Astrocyte (in vitro differentiated cells and primary cell): ENCODE measurements around the gene VENTX. TPM values are rescaled to one million over a fixed set of nuclear protein-coding genes. Genes with fewer than 3 reads are reported as not detected.

Experiments
- DNase-seq: peaks from one replicate; pipeline ENCODE4 v3.0.0-alpha.2; 2010; ENCODE audit warnings: low read depth
- FAIRE-seq: peaks from 2 replicates; lab custom pipeline; 2011; peaks lifted over from hg19 to GRCh38; lab: Jason Lieb, UNC
- H2AFZ ChIP-seq: 2 replicates; pipeline ENCODE4 v1.6.0; 2012; ENCODE audit warnings: low read depth, low read length, inconsistent platforms
- H3K27ac ChIP-seq: 2 replicates; pipeline ENCODE4 v1.5.1; 2011; ENCODE audit warnings: low read depth, low read length, inconsistent platforms
- H3K27me3 ChIP-seq: 2 replicates; pipeline ENCODE4 v1.6.0; 2011; ENCODE audit warnings: low read length, inconsistent platforms; ENCODE audit not compliant: insufficient read depth
- H3K36me3 ChIP-seq: 2 replicates; pipeline ENCODE4 v1.5.1; 2011; ENCODE audit warnings: low read length, inconsistent platforms; ENCODE audit not compliant: insufficient read depth
- H3K4me1 ChIP-seq: 2 replicates; pipeline ENCODE4 v1.5.1; 2011; ENCODE audit warnings: low read length, inconsistent platforms; ENCODE audit not compliant: insufficient read depth
- H3K4me2 ChIP-seq: 2 replicates; pipeline ENCODE4 v1.6.0; 2012; ENCODE audit warnings: low read length, inconsistent platforms
- H3K4me3 ChIP-seq: 2 replicates; pipeline ENCODE4 v1.5.1; 2011; ENCODE audit warnings: low read depth, mild to moderate bottlenecking, low read length, inconsistent platforms; ENCODE audit not compliant: insufficient read depth
- H3K79me2 ChIP-seq: 2 replicates; pipeline ENCODE4 v1.6.0; 2012; ENCODE audit warnings: mild to moderate bottlenecking, low read length, inconsistent platforms; ENCODE audit not compliant: insufficient read depth
- H3K9ac ChIP-seq: 2 replicates; pipeline ENCODE4 v1.6.0; 2012; ENCODE audit warnings: mild to moderate bottlenecking, low read length, inconsistent platforms
- H3K9me3 ChIP-seq: 2 replicates; pipeline ENCODE4 v1.5.1; 2012; ENCODE audit warnings: low read depth, mild to moderate bottlenecking, low read length, inconsistent platforms; ENCODE audit not compliant: insufficient read depth
- H4K20me1 ChIP-seq: 2 replicates; pipeline ENCODE4 v1.6.0; 2012; ENCODE audit warnings: low read length, inconsistent platforms; ENCODE audit not compliant: insufficient read depth
- H3K27ac Mint-ChIP-seq: one replicate; pipeline ENCODE4 v1.8.0; 2021; ENCODE audit warnings: mild to moderate bottlenecking, mixed read lengths; ENCODE audit not compliant: unreplicated experiment
- H3K27me3 Mint-ChIP-seq: one replicate; pipeline ENCODE4 v1.8.0; 2021; ENCODE audit warnings: low read depth, mixed read lengths; ENCODE audit not compliant: unreplicated experiment
- H3K36me3 Mint-ChIP-seq: one replicate; pipeline ENCODE4 v1.8.0; 2021; ENCODE audit warnings: low read depth, mixed read lengths; ENCODE audit not compliant: unreplicated experiment
- H3K4me1 Mint-ChIP-seq: one replicate; pipeline ENCODE4 v1.8.0; 2021; ENCODE audit warnings: low read depth, mixed read lengths; ENCODE audit not compliant: unreplicated experiment
- H3K4me3 Mint-ChIP-seq: one replicate; pipeline ENCODE4 v1.8.0; 2021; ENCODE audit warnings: mild to moderate bottlenecking, moderate library complexity, mixed read lengths; ENCODE audit not compliant: unreplicated experiment
- H3K9me3 Mint-ChIP-seq: one replicate; pipeline ENCODE4 v1.8.0; 2021; ENCODE audit warnings: mild to moderate bottlenecking, mixed read lengths; ENCODE audit not compliant: unreplicated experiment
- CTCF ChIP-seq: IDR thresholded peaks from 2 replicates; pipeline ENCODE4 v1.5.1; 2011; ENCODE audit warnings: low read depth, mild to moderate bottlenecking, inconsistent platforms, low read length, moderate library complexity; ENCODE audit not compliant: insufficient read depth
- EZH2 ChIP-seq: IDR thresholded peaks from 2 replicates; pipeline ENCODE4 v1.6.1; 2012; ENCODE audit warnings: mild to moderate bottlenecking, low read length, inconsistent platforms; ENCODE audit not compliant: insufficient read depth
- total RNA-seq: library from RNA; stranded (reverse); gene quantifications from 2 replicates; pipeline ENCODE4 v1.2.1, GENCODE V29; 2021

VENTX gene
- total RNA-seq, 1 donor from 2014 or later, result 0.11 TPM

DNA sequence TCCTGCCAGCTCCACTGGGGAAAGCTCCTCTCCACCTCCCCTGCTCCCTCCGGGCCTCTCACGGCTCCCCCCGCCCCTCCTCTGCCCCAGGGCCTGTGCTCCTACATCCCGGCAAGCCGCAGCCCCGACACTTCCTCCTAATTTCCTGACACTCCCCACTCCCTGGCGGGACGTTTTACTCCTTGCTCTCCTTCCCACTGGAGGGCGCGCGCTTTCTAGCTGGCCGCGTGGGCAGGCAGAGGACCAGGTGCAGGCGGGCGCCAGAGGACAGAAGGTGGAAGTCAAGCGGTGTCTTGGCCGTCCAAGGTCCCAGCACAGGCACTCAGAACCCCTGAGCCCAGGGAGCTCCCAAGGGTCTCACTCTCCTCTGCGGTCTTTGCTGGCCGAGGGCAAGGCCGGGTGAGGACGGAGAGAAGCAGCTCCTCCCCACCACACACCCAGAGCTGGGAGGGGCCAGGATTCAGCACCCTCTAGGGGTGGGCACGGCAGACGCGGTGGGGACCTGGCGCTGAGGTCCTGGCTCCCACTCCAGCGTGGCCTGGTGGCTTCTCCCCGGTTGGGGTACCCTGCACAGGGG lies 19.9 kb downstream of the VENTX start:
- Histone ChIP-seq H3K27me3 (no peaks in the 10 kb centered on the region), H3K36me3 (no peaks in the 10 kb centered on the region), H3K79me2 (no peaks in the 10 kb centered on the region), H3K9me3 (no peaks in the 10 kb centered on the region), H3K4me3 (no peak overlapping the region), H4K20me1 (no peaks in the 10 kb centered on the region), H3K4me2 (peak overlapping the region; percentile 61), H3K4me1 (peaks cover 35% of the 10 kb centered on the region), H3K9ac (no peak overlapping the region), H3K27ac (no peak overlapping the region), H2AFZ (peak overlapping the region; percentile 58)
- DNase-seq, result peak; percentile 18
- Mint-ChIP-seq H3K4me1 (peaks cover 9% of the 10 kb centered on the region), H3K27ac (no peak overlapping the region), H3K4me3 (no peak overlapping the region), H3K27me3 (peaks cover 27% of the 10 kb centered on the region), H3K9me3 (no peaks in the 10 kb centered on the region), H3K36me3 (no peaks in the 10 kb centered on the region)
- no peak for TF ChIP-seq CTCF
- no peak for TF ChIP-seq EZH2
- FAIRE-seq, result no peak

- no peaks in the 10 kb centered on the region for H3K79me2 ChIP-seq
- Mint-ChIP-seq H3K27me3 (peaks cover 28% of the 10 kb centered on the region), H3K9me3 (no peaks in the 10 kb centered on the region), H3K27ac (no peak overlapping the region), H3K4me1 (peaks cover 9% of the 10 kb centered on the region), H3K36me3 (no peaks in the 10 kb centered on the region), H3K4me3 (no peak overlapping the region)
- FAIRE-seq (no peak), DNase-seq (no peak)
- TF ChIP-seq CTCF (no peak), EZH2 (no peak)
- H3K4me2 ChIP-seq, result peak overlapping the region; percentile 61
- peaks cover 2% of the 10 kb centered on the region for H3K27me3 ChIP-seq
- H3K9me3 ChIP-seq, result no peaks in the 10 kb centered on the region
- H3K4me1 ChIP-seq, result peaks cover 35% of the 10 kb centered on the region
- no peaks in the 10 kb centered on the region for H4K20me1 ChIP-seq
- H3K36me3 ChIP-seq, result no peaks in the 10 kb centered on the region
- H3K27ac ChIP-seq, result no peak overlapping the region
- peak overlapping the region; percentile 58 for H2AFZ ChIP-seq
- no peak overlapping the region for H3K9ac ChIP-seq
- no peak overlapping the region for H3K4me3 ChIP-seq
Measured at GRCh38 chr10:133258066-133258817, 20.6 kb downstream of the VENTX start.
